Mesenchymal stem cell (in vitro differentiated cells and primary cell): ENCODE measurements around the gene CDCA8.

Source experiments
- DNase-seq: peaks from one replicate; pipeline ENCODE4 v3.0.0-alpha.2; 2013
- H2AFZ ChIP-seq: one replicate; pipeline ENCODE4 v1.6.1; 2013; ENCODE audit warnings: low read depth, mild to moderate bottlenecking, control low read depth, inconsistent platforms, low read length, moderate library complexity
- H2AK5ac ChIP-seq: 2 replicates; pipeline ENCODE4 v1.6.1; 2013; ENCODE audit warnings: low read length, moderate library complexity, mild to moderate bottlenecking, inconsistent platforms; ENCODE audit not compliant: severe bottlenecking
- H2BK120ac ChIP-seq: one replicate; pipeline ENCODE4 v1.6.1; 2013; ENCODE audit warnings: low read depth, mild to moderate bottlenecking, inconsistent platforms, low read length, moderate library complexity
- H2BK12ac ChIP-seq, 2 experiments: one replicate each; pipeline ENCODE4 v1.6.1; 2013; ENCODE audit warnings: inconsistent platforms in 2 of 2, low read length in 2 of 2, mild to moderate bottlenecking in 2 of 2, moderate library complexity in 2 of 2, control low read depth in 1 of 2
- H2BK15ac ChIP-seq: one replicate; pipeline ENCODE4 v1.6.1; 2013; ENCODE audit warnings: mild to moderate bottlenecking, low read depth, inconsistent platforms; ENCODE audit not compliant: poor library complexity, severe bottlenecking
- H2BK5ac ChIP-seq: 2 replicates; pipeline ENCODE4 v1.6.1; 2013; ENCODE audit warnings: low read depth, mild to moderate bottlenecking, low read length, control low read depth, inconsistent platforms; ENCODE audit not compliant: poor library complexity, severe bottlenecking
- H3K14ac ChIP-seq, 2 experiments: one replicate each; pipeline ENCODE4 v1.6.1; 2013; ENCODE audit warnings: inconsistent platforms in 2 of 2, low read length in 2 of 2, control low read depth in 1 of 2, mild to moderate bottlenecking in 1 of 2, moderate library complexity in 1 of 2
- H3K18ac ChIP-seq, 2 experiments: one replicate each; pipeline ENCODE4 v1.6.1; 2013; ENCODE audit warnings: inconsistent platforms in 2 of 2, low read length in 2 of 2, control low read depth in 1 of 2, low read depth in 1 of 2, mild to moderate bottlenecking in 1 of 2
- H3K23ac ChIP-seq, 2 experiments: one replicate each; pipeline ENCODE4 v1.6.1; 2013; ENCODE audit warnings: inconsistent platforms in 2 of 2, low read length in 2 of 2, mild to moderate bottlenecking in 2 of 2, moderate library complexity in 2 of 2, control low read depth in 1 of 2
- H3K27ac ChIP-seq: 2 replicates; pipeline ENCODE4 v1.5.1; 2013; ENCODE audit warnings: mild to moderate bottlenecking, moderate library complexity, low read length, control low read depth, inconsistent platforms; ENCODE audit not compliant: poor library complexity, severe bottlenecking
- H3K27me3 ChIP-seq, 2 experiments: 2 replicates each; pipeline versions ENCODE4 v1.6.1 to v1.7.0; 2013; ENCODE audit warnings: low read length in 2 of 2, mild to moderate bottlenecking in 2 of 2, moderate library complexity in 2 of 2, control low read depth in 1 of 2, inconsistent platforms in 1 of 2; ENCODE audit not compliant: control insufficient read depth in 1 of 2, insufficient read depth in 1 of 2
- H3K36me3 ChIP-seq, 2 experiments: 2 replicates each; pipeline versions ENCODE4 v1.6.1 to v1.7.0; 2013; ENCODE audit warnings: low read length in 2 of 2, control low read depth in 1 of 2, inconsistent platforms in 1 of 2, low read depth in 1 of 2, mild to moderate bottlenecking in 1 of 2; ENCODE audit not compliant: insufficient read depth in 2 of 2, control insufficient read depth in 1 of 2
- H3K4ac ChIP-seq, 2 experiments: one replicate each; pipeline ENCODE4 v1.6.1; 2013; ENCODE audit warnings: inconsistent platforms in 2 of 2, low read length in 2 of 2, mild to moderate bottlenecking in 2 of 2, moderate library complexity in 2 of 2, control low read depth in 1 of 2, low read depth in 1 of 2
- H3K4me1 ChIP-seq: 2 replicates; pipeline ENCODE4 v1.6.1; 2013; ENCODE audit warnings: low read depth, low read length, control low read depth; ENCODE audit not compliant: control insufficient read depth, insufficient read depth
- H3K4me2 ChIP-seq: 2 replicates; pipeline ENCODE4 v1.6.1; 2013; ENCODE audit warnings: low read length, mild to moderate bottlenecking, inconsistent platforms; ENCODE audit not compliant: poor library complexity, severe bottlenecking
- H3K4me3 ChIP-seq, 2 experiments: 2 replicates each; pipeline versions ENCODE4 v1.5.1 to v1.7.0; 2013; ENCODE audit warnings: low read length in 2 of 2, mild to moderate bottlenecking in 2 of 2, control low read depth in 1 of 2, low read depth in 1 of 2; ENCODE audit not compliant: insufficient read depth in 1 of 2
- H3K79me1 ChIP-seq: replicated peaks from 2 replicates; pipeline ENCODE4 v1.6.1; 2013; ENCODE audit warnings: mild to moderate bottlenecking, control low read depth, low read length, inconsistent platforms; ENCODE audit not compliant: poor library complexity, severe bottlenecking
- H3K9ac ChIP-seq: 2 replicates; pipeline ENCODE4 v1.7.0; 2013; ENCODE audit warnings: mild to moderate bottlenecking, low read length, moderate library complexity
- H3K9me3 ChIP-seq: 2 replicates; pipeline ENCODE4 v1.7.0; 2013; ENCODE audit warnings: mild to moderate bottlenecking, low read length; ENCODE audit not compliant: control insufficient read depth
- H4K8ac ChIP-seq: one replicate; pipeline ENCODE4 v1.6.1; 2013; ENCODE audit warnings: inconsistent platforms, mild to moderate bottlenecking, low read length, moderate library complexity
- H4K91ac ChIP-seq: one replicate; pipeline ENCODE4 v1.6.1; 2013; ENCODE audit warnings: mild to moderate bottlenecking, low read length, inconsistent platforms
- WGBS: methylation state at CpG from one replicate; pipeline ENCODE4 v1.1.7; 2013; ENCODE audit warnings: mixed read lengths; 5-methylcytosine and 5-hydroxymethylcytosine counted together

The CDCA8 gene

GRCh38 chr1:37692834-37693175 lies 489 bp downstream of the CDCA8 start:
- Histone ChIP-seq H3K14ac (no peak overlapping the region), H3K4ac (no peak overlapping the region), H3K4me2 (peak overlapping the region; percentile 83), H3K36me3 (peaks cover 2 to 10% of the 10 kb centered on the region in 2 experiments), H3K79me1 (peaks cover 41% of the 10 kb centered on the region), H2BK120ac (no peak overlapping the region), H3K9ac (peak overlapping the region; percentile 82), H2AFZ (peak overlapping the region; percentile 92), H3K4me1 (peaks cover 20% of the 10 kb centered on the region), H2BK5ac (no peak overlapping the region), H2BK15ac (no peak overlapping the region), H3K18ac (no peak overlapping the region), H2AK5ac (no peak overlapping the region), H3K27ac (no peak overlapping the region), H3K4me3 (peak overlapping the region; percentile 97 to 98), H3K27me3 (no peaks in the 10 kb centered on the region), H4K8ac (peak overlapping the region; percentile 35), H2BK12ac (no peak overlapping the region), H3K23ac (no peak overlapping the region), H4K91ac (no peak overlapping the region), H3K9me3 (no peaks in the 10 kb centered on the region)
- 2% methylated on average over 15 of the region's 16 CpGs for WGBS
- DNase-seq: no peak

GRCh38 chr1:37697090-37697489 lies 4.8 kb downstream of the CDCA8 start:
- H3K9me3 ChIP-seq: no peaks in the 10 kb centered on the region
- H2BK15ac ChIP-seq: no peak overlapping the region
- H3K14ac ChIP-seq: no peak overlapping the region
- peaks cover 3 to 25% of the 10 kb centered on the region in 2 experiments for H3K36me3 ChIP-seq
- no peak overlapping the region for H4K8ac ChIP-seq
- H2BK12ac ChIP-seq: no peak overlapping the region
- H3K4me3 ChIP-seq: no peak overlapping the region
- H3K4ac ChIP-seq: no peak overlapping the region
- no peak overlapping the region for H2BK5ac ChIP-seq
- no peak overlapping the region for H2AK5ac ChIP-seq
- H3K23ac ChIP-seq: no peak overlapping the region
- no peak overlapping the region for H3K4me2 ChIP-seq
- H4K91ac ChIP-seq: no peak overlapping the region
- H3K9ac ChIP-seq: no peak overlapping the region
- no peak overlapping the region for H2BK120ac ChIP-seq
- DNase-seq: no peak
- no peak overlapping the region for H3K27ac ChIP-seq
- H2AFZ ChIP-seq: no peak overlapping the region
- peaks cover 5% of the 10 kb centered on the region for H3K4me1 ChIP-seq
- H3K18ac ChIP-seq: no peak overlapping the region
- H3K79me1 ChIP-seq: peaks cover 32% of the 10 kb centered on the region
- WGBS: 100% methylated on average over 2 of the region's 2 CpGs
- no peaks in the 10 kb centered on the region for H3K27me3 ChIP-seq

DNA sequence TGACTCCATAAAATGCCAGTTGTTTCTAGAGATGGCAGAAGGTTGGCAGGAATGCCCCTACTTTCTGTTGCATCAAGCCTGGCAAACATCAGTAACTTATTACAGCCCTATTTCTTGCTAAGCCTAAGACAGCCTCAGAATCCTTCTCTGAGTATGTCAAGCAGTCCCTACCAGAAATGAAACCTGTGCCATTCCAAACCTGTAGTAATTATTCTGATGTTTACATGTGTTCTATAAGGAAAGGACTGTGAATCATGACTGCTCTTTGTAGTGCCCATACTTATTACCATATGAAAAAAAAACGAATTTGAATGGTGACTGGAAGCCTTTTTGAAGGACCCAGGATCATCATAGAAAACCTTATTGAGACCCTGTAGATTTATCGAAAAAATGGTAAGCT lies 5.4 kb downstream of the CDCA8 start:
- Histone ChIP-seq H3K4me3 (no peak overlapping the region), H3K36me3 (peaks cover 3 to 28% of the 10 kb centered on the region in 2 experiments), H3K27me3 (no peaks in the 10 kb centered on the region), H3K27ac (no peak overlapping the region), H3K79me1 (peaks cover 30% of the 10 kb centered on the region), H3K23ac (no peak overlapping the region), H3K4me2 (no peak overlapping the region), H3K9ac (no peak overlapping the region), H2BK12ac (no peak overlapping the region), H2BK15ac (no peak overlapping the region), H2AFZ (no peak overlapping the region), H3K4ac (no peak overlapping the region), H2BK120ac (no peak overlapping the region), H3K18ac (no peak overlapping the region), H4K91ac (no peak overlapping the region), H3K4me1 (peaks cover 4% of the 10 kb centered on the region), H3K14ac (no peak overlapping the region), H2BK5ac (no peak overlapping the region), H4K8ac (no peak overlapping the region), H3K9me3 (no peaks in the 10 kb centered on the region), H2AK5ac (no peak overlapping the region)
- 91% methylated on average over 2 of the region's 2 CpGs for WGBS
- DNase-seq: no peak

DNA sequence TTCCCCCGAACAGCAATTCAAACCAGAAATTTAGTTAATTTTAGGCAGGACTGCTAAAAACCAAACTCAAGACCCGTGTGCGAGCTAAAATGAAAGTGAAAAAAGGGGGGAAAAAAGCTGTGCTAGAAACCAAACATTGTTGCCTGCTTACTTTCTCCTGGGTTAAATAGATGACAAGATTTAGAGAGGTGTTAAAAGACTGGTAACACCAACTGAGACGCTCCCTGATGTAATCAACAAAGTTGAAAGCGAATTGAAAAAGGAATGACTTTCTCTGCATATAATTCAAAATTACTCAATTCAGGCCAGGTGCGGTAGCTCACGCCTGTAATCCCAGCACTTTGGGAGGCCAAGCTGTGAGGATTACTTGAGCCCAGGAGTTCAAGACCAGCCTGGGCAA lies 6.8 kb downstream of the CDCA8 start:
- no peaks in the 10 kb centered on the region for H3K9me3 ChIP-seq
- no peak for DNase-seq

More for the DNA sequence above, 6.8 kb downstream of the CDCA8 start:
- no peak overlapping the region for H2BK15ac ChIP-seq
- 98% methylated on average over 6 of the region's 7 CpGs for WGBS
- H3K4me2 ChIP-seq: no peak overlapping the region
- no peak overlapping the region for H3K14ac ChIP-seq
- no peak overlapping the region for H2AK5ac ChIP-seq
- H3K18ac ChIP-seq: no peak overlapping the region
- H3K23ac ChIP-seq: no peak overlapping the region
- no peak overlapping the region for H4K91ac ChIP-seq
- H3K9ac ChIP-seq: no peak overlapping the region
- no peak overlapping the region for H3K4ac ChIP-seq
- H3K4me1 ChIP-seq: no peaks in the 10 kb centered on the region
- no peak overlapping the region for H2BK120ac ChIP-seq
- peaks cover 25% of the 10 kb centered on the region for H3K79me1 ChIP-seq
- H3K4me3 ChIP-seq: no peak overlapping the region
- no peak overlapping the region for H4K8ac ChIP-seq
- H2BK5ac ChIP-seq: no peak overlapping the region
- H2BK12ac ChIP-seq: no peak overlapping the region
- no peak overlapping the region for H2AFZ ChIP-seq
- H3K36me3 ChIP-seq: peaks cover 6 to 28% of the 10 kb centered on the region in 2 experiments
- no peaks in the 10 kb centered on the region for H3K27me3 ChIP-seq
- no peak overlapping the region for H3K27ac ChIP-seq
